Astrocyte of the cerebellum (primary cell): ENCODE results near the gene ZDHHC24.
A peak's percentile ranks its signal among the peaks of the same experiment; 100 is the strongest.

Source experiments
- DNase-seq: peaks from one replicate; pipeline ENCODE4 v3.0.0-alpha.2; 2011; ENCODE audit warnings: low read depth
- H3K4me3 ChIP-seq: 2 replicates; pipeline ENCODE4 v1.5.1; 2011; ENCODE audit warnings: mild to moderate bottlenecking, low read depth, low read length, moderate library complexity
- in situ Hi-C: cut with HindIII; loops from 2 replicates; pipeline ENCODE4 v1.10.0; 2017; ENCODE audit warnings: low sequenced_read_pairs
- TF ChIP-seq, protein P1 (sequence below): IDR thresholded peaks from 2 replicates; pipeline ENCODE4 v1.5.1; 2012; ENCODE audit warnings: low read length, low read depth, moderate library complexity, mild to moderate bottlenecking; ENCODE audit errors: missing control alignments

The ZDHHC24 gene

DNA sequence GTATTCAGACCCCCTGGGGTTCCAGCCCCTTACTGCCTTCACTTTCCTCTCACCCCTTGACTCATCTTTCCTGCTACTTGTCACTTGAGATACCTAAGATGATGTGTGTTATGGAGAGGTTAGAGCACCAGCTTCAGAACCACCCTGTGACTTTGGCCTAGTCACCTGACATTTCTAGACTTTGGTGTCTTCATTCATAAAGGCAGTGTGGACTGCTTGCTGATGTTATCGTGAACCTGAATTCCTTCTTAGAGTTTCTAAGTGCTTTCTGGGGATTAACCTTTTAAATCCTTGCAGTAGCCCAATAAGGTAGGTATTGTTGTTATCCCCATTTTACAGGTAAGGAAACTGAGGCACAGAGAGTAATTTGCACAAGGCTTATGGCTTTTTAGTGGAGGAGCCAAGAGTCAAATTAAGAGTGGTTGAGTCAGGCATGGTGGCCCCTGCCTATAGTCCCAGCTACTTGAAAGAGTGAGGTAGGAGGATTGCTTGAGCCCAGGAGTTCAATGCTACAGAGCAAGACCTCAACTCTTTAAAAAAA lies 40.5 kb downstream of the ZDHHC24 start:
- in situ Hi-C loops, result no loop called here
- no peak for DNase-seq
- H3K4me3 ChIP-seq, result no peak overlapping the region
- TF ChIP-seq, protein P1, sequence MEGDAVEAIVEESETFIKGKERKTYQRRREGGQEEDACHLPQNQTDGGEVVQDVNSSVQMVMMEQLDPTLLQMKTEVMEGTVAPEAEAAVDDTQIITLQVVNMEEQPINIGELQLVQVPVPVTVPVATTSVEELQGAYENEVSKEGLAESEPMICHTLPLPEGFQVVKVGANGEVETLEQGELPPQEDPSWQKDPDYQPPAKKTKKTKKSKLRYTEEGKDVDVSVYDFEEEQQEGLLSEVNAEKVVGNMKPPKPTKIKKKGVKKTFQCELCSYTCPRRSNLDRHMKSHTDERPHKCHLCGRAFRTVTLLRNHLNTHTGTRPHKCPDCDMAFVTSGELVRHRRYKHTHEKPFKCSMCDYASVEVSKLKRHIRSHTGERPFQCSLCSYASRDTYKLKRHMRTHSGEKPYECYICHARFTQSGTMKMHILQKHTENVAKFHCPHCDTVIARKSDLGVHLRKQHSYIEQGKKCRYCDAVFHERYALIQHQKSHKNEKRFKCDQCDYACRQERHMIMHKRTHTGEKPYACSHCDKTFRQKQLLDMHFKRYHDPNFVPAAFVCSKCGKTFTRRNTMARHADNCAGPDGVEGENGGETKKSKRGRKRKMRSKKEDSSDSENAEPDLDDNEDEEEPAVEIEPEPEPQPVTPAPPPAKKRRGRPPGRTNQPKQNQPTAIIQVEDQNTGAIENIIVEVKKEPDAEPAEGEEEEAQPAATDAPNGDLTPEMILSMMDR, result no peak

DNA sequence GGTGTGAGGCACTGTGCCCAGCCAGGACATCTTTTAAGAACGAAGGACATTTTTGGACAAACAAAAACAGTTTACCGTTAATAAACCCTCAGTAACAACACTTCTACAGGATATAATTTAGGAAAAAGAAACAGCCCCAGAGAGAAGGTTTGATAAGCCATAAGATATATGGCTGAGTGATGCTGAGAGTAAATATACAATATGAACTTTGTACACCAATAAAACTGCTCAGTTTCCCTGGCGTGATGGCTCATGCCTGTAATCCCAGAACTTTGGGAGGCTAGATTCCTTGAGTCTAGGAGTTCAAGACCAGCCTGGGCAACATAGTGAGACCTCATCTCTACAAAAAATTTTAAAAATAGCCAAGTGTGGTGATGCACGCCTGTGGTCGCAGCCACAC lies 47.3 kb downstream of the ZDHHC24 start:
- DNase-seq, result no peak
- TF ChIP-seq, protein P1, result no peak
- in situ Hi-C loops, result no loop called here
- no peak overlapping the region for H3K4me3 ChIP-seq

DNA sequence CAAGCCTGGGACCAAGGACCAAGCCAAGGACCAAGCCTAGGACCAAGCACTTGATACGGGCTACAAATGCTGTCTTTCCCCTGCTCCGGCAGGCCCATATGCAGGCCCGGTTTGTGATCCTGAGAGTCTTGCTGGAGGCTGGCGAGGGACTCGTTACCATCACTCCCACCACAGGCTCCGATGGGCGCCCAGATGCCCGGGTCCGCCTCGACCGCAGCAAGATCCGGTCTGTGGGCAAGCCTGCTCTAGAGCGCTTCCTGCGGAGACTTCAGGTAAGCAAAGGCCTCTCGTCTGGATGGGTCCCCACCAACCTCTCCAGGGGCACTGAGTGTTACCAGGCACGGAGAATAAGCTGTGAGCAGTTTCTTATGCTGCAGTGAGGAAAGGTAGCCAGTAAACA lies 48.6 kb downstream of the ZDHHC24 start:
- TF ChIP-seq, protein P1, result no peak
- H3K4me3 ChIP-seq, result no peak overlapping the region
- DNase-seq, result no peak
- in situ Hi-C loops, result no loop called here

DNA sequence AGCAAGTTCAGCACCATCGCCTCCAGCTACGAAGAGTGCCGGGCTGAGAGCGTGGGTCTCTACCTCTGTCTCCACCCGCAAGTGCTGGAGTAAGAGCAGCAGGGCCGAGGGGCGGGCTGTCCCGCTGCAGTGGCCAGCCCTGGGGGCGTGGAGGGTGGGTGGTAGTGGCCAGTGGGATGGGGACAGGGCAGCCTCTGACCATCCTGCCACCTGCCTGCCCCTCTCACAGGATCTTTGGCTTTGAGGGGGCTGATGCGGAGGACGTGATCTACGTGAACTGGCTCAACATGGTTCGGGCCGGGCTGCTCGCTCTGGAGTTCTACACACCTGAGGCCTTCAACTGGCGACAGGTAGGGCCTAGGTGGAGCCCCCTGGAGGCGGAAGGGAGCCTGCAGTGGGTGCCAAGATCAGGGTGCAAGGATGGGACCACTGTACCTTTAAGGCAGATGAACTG lies 50.4 kb downstream of the ZDHHC24 start:
- TF ChIP-seq, protein P1, result peak; percentile 6
- no peak for DNase-seq

DNA sequence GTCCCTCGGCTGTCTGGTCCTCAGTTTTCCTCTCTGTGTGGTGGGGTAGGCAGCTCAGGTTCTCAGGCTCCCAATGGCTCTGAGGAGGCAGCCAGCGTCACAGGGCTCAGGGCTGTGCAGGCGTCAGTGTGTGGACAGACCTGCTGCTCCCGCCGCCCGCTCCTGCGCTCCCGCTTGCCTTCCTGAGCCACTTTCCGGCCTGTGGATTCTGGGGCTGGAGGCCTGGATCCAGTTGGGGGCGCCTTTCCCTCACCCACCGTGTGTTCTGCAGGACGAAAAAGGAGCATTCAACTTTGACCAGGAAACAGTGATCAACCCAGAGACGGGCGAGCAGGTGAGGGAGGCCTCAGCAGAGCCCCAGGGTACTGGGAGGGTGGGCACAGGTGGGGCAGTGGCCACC lies 50.9 kb downstream of the ZDHHC24 start:
- in situ Hi-C loops, result no loop called here
- no peak overlapping the region for H3K4me3 ChIP-seq
- no peak for DNase-seq
- TF ChIP-seq, protein P1, result no peak

More for the DNA sequence above, 50.4 kb downstream of the ZDHHC24 start:
- in situ Hi-C loops, result no loop called here
- H3K4me3 ChIP-seq, result no peak overlapping the region

DNA sequence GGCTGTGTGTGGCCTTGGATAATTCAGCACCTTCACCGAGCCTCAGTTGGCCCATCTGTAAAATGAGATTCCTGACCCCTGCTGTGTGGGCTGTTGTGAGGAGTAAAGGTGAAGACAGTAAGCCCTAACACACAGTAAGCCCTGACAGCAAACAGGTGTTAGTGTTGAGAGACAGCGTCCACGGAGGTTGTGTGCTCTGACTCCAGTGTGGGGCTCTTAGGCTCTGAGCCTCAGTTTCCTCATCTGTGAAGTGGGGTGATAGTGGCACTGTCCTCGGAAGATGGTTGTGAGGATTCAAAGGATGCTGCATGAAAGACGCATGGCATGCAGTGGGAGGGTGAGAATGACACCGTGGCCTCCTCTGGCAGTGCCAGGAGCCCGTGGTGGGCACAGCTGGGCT lies 51.4 kb downstream of the ZDHHC24 start:
- TF ChIP-seq, protein P1, result no peak
- in situ Hi-C loops, result no loop called here
- H3K4me3 ChIP-seq, result no peak overlapping the region
- no peak for DNase-seq
